SU-DHL-6 (cell line): Measurements from ENCODE around the gene AMBP.
"Not testable (repeated sequence)": the region's sequence is repeated elsewhere in the genome, so short reads cannot be mapped to it uniquely, and the experiment has no call there.

ENCODE experiments used
- H2AFZ ChIP-seq: fragments of 200-600 bp; sonication (generic); 2 replicates; pipeline ENCODE4 v1.6.1; 2014; ENCODE audit warnings: low read depth, mild to moderate bottlenecking, moderate library complexity, mixed read lengths, antibody characterized with exemption, low read length; ENCODE audit not compliant: severe bottlenecking
- H3F3A ChIP-seq: fragments of 200-600 bp; shearing (Covaris generic); 2 replicates; pipeline ENCODE4 v1.6.0; 2016; ENCODE audit warnings: antibody characterized with exemption, mild to moderate bottlenecking; ENCODE audit not compliant: insufficient read depth
- H3K27ac ChIP-seq: fragments of 200-600 bp; sonication (generic); 2 replicates; pipeline ENCODE4 v1.5.1; 2016; ENCODE audit warnings: low read depth, mild to moderate bottlenecking, low read length, moderate library complexity, mixed read lengths
- H3K27me3 ChIP-seq: fragments of 200-600 bp; sonication (generic), shearing (Covaris generic); 2 replicates; pipeline ENCODE4 v1.6.0; 2014; ENCODE audit warnings: mild to moderate bottlenecking, low read length
- H3K36me3 ChIP-seq: fragments of 200-600 bp; sonication (generic); 2 replicates; pipeline ENCODE4 v1.6.1; 2014; ENCODE audit warnings: mild to moderate bottlenecking, low read length, mixed read lengths
- H3K4me2 ChIP-seq: fragments of 300-600, 200-600 bp; shearing (Covaris generic), sonication (generic); 2 replicates; pipeline ENCODE4 v1.6.0; 2014; ENCODE audit warnings: low read length, low read depth, mild to moderate bottlenecking; ENCODE audit not compliant: poor library complexity, severe bottlenecking
- H3K4me3 ChIP-seq: fragments of 200-600 bp; sonication (generic); 2 replicates; pipeline ENCODE4 v1.5.1; 2014; ENCODE audit warnings: antibody characterized with exemption, low read length, mild to moderate bottlenecking, mixed read lengths; ENCODE audit not compliant: insufficient read depth, poor library complexity, severe bottlenecking
- H3K79me2 ChIP-seq: fragments of 200-600 bp; sonication (generic); 2 replicates; pipeline ENCODE4 v1.6.1; 2014; ENCODE audit warnings: mild to moderate bottlenecking, low read length, moderate library complexity; ENCODE audit not compliant: insufficient read depth
- H3K9ac ChIP-seq: fragments of 200-600 bp; sonication (generic); 2 replicates; pipeline ENCODE4 v1.7.0; 2014; ENCODE audit warnings: mild to moderate bottlenecking, low read length
- H3K9me2 ChIP-seq: fragments of 200-600 bp; sonication (generic); replicated peaks from 2 replicates; pipeline ENCODE4 v1.6.1; 2014; ENCODE audit warnings: low read length; ENCODE audit not compliant: insufficient read depth
- H3K9me3 ChIP-seq: fragments of 200-600 bp; sonication (generic); 2 replicates; pipeline ENCODE4 v1.6.1; 2014; ENCODE audit warnings: low read length, mixed read lengths; ENCODE audit not compliant: insufficient read depth
- H4K20me1 ChIP-seq: fragments of 200-600 bp; sonication (generic); 2 replicates; pipeline ENCODE4 v1.6.1; 2014; ENCODE audit warnings: low read depth, mild to moderate bottlenecking, antibody characterized with exemption, low read length, moderate library complexity, mixed read lengths
- EZH2phosphoT487 ChIP-seq: fragments of 200-600 bp; sonication (generic), shearing (Covaris generic); conservative IDR thresholded peaks from 2 replicates; pipeline ENCODE4 v1.6.1; 2018; ENCODE audit warnings: mild to moderate bottlenecking, antibody characterized with exemption, low read length, moderate library complexity, mixed read lengths
- TF ChIP-seq, protein P1 (sequence below): fragments of 200-600 bp; sonication (generic); IDR thresholded peaks from one replicate; pipeline ENCODE4 v1.5.1; 2017; ENCODE audit warnings: antibody characterized with exemption, mild to moderate bottlenecking, low read length, moderate library complexity; ENCODE audit not compliant: insufficient read depth, poor library complexity, severe bottlenecking

Gene AMBP

DNA sequence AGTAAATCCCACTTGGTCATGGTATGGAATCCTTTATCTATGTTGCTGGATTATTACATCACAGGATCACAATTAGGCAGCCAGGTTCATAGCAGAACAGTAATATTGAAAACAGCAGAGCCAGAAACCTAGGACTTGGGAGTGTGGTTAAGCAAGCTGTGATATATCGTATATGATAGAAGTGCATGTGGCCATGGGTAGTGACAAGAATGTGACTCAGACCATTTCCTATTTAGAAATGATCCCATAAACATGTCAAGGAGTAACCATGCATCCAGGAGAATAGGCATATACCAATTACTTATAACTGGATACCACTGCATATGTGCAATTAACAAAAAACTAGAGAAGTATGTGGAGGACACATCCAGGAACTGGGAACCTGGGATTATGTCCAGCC, 31.2 kb downstream of the AMBP start:
- Histone ChIP-seq H3K36me3 (no peaks in the 10 kb centered on the region), H3K27me3 (no peaks in the 10 kb centered on the region), H4K20me1 (no peaks in the 10 kb centered on the region), H3K27ac (no peak overlapping the region), H3K4me2 (no peak overlapping the region), H3K9me3 (no peaks in the 10 kb centered on the region), H3K79me2 (no peaks in the 10 kb centered on the region), H3F3A (no peaks in the 10 kb centered on the region), H3K9ac (no peak overlapping the region), H3K4me3 (no peak overlapping the region), H2AFZ (no peak overlapping the region), H3K9me2 (no peaks in the 10 kb centered on the region)
- TF ChIP-seq EZH2phosphoT487 = no peak
- TF ChIP-seq, protein P1, sequence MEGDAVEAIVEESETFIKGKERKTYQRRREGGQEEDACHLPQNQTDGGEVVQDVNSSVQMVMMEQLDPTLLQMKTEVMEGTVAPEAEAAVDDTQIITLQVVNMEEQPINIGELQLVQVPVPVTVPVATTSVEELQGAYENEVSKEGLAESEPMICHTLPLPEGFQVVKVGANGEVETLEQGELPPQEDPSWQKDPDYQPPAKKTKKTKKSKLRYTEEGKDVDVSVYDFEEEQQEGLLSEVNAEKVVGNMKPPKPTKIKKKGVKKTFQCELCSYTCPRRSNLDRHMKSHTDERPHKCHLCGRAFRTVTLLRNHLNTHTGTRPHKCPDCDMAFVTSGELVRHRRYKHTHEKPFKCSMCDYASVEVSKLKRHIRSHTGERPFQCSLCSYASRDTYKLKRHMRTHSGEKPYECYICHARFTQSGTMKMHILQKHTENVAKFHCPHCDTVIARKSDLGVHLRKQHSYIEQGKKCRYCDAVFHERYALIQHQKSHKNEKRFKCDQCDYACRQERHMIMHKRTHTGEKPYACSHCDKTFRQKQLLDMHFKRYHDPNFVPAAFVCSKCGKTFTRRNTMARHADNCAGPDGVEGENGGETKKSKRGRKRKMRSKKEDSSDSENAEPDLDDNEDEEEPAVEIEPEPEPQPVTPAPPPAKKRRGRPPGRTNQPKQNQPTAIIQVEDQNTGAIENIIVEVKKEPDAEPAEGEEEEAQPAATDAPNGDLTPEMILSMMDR = no peak

DNA sequence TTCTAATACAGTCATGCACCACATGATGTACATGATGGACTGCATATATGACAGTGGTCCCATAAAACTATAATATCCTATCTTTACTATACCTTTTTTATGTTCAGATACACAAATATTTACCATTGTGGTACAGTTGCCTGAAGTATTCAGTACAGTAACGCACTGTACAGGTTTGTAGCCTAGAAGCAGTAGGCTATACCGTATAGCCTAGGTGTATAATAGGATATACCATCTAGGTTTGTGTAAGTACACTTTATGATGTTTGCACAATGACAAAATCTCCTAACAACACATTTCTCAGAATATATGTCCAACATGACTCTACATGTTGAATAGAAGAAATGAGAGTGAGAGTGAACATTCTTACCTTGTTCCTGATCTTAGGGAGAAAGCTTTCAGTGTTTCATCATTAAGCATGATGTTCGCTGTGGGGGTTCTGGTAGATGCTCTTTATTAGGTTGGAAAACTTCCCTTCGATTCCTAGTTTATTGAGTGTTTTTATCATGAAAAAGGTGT, 31.8 kb downstream of the AMBP start:
- Histone ChIP-seq H3K27ac (no peak overlapping the region), H2AFZ (no peak overlapping the region), H3K9me2 (no peaks in the 10 kb centered on the region), H4K20me1 (no peaks in the 10 kb centered on the region), H3K27me3 (no peaks in the 10 kb centered on the region), H3K9ac (no peak overlapping the region), H3K79me2 (no peaks in the 10 kb centered on the region), H3K9me3 (no peaks in the 10 kb centered on the region), H3K36me3 (no peaks in the 10 kb centered on the region), H3F3A (no peaks in the 10 kb centered on the region), H3K4me3 (no peak overlapping the region), H3K4me2 (no peak overlapping the region)
- TF ChIP-seq, protein P1 = no peak
- no peak for TF ChIP-seq EZH2phosphoT487

DNA sequence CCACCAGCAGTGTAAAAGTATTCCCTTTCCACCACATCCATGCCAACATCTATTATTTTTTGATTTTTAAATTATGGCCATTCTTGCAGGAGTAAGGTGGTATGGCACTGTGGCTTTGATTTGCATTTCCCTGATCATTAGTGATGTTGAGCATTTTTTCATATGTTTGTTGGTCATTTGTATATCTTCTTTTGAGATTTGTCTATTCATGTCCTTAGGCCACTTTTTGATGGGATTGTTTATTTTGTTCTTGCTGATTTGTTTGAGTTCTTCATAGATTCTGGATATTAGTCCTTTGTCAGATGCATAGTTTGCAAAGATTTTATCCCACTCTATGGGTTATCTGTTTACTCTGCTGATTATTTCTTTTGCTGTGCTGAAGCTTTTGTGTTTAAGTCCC, 34.4 kb downstream of the AMBP start:
- H3K9me3 ChIP-seq, H3K27me3 ChIP-seq, H3K79me2 ChIP-seq, H4K20me1 ChIP-seq, H3K36me3 ChIP-seq, H3K9me2 ChIP-seq, H3F3A ChIP-seq, H3K9ac ChIP-seq, H3K27ac ChIP-seq, H3K4me3 ChIP-seq, H3K4me2 ChIP-seq, H2AFZ ChIP-seq: not testable (repeated sequence)

DNA sequence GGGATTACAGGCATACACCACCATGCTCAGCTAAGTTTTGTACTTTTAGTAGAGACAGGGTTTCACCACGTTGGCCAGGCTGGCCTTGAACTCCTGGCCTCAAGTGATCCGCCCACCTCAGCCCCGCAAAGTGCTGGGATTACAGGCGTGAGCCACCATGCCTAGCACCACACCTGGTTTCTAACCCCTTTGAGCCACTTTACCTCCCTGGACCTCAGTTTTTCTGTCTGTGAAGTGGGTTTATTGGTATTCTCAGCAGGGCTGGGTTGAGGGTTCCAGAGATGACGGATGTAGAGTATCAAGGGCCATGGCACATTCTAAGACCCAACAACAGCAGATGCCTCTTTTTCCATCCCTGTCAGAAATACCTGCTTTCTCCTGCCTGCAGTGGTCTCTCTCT, 38.6 kb downstream of the AMBP start:
- H3K27me3 ChIP-seq = no peaks in the 10 kb centered on the region
- TF ChIP-seq, protein P1 = no peak
- no peak for TF ChIP-seq EZH2phosphoT487
- no peaks in the 10 kb centered on the region for H3F3A ChIP-seq
- H3K27ac ChIP-seq = no peak overlapping the region
- H3K36me3 ChIP-seq = no peaks in the 10 kb centered on the region
- H3K79me2 ChIP-seq = no peaks in the 10 kb centered on the region
- no peaks in the 10 kb centered on the region for H4K20me1 ChIP-seq
- H3K9me3 ChIP-seq = no peaks in the 10 kb centered on the region
- no peak overlapping the region for H3K4me2 ChIP-seq
- no peaks in the 10 kb centered on the region for H3K9me2 ChIP-seq
- H3K9ac ChIP-seq = no peak overlapping the region
- H2AFZ ChIP-seq = no peak overlapping the region
- H3K4me3 ChIP-seq = no peak overlapping the region
